HepG2 (cell line): ENCODE measurements around the gene ARL5A. TPM values are rescaled to one million over a fixed set of nuclear protein-coding genes. Genes with fewer than 3 reads are reported as not detected.

ENCODE experiments used
- ATAC-seq: fragments of 200-7000 bp; cut with Tn5 transposase; 3 replicates; pipeline ENCODE4 v1.9.1; 2020; ENCODE audit warnings: mild to moderate bottlenecking, moderate library complexity
- Bru-seq: library from RNA; stranded (reverse); fragments of 400-500 nt; gene quantifications from one replicate; lab custom pipeline; 2021; lab: Mats Ljungman, UMichigan
- BruChase-seq, 2 experiments: library from RNA; stranded (reverse); fragments of 400-500 nt; gene quantifications; one replicate each; lab custom pipeline; 2021; lab: Mats Ljungman, UMichigan
- BruUV-seq: library from RNA; stranded (reverse); fragments of 400-500 nt; replicated peaks from 2 replicates; lab custom pipeline; 2021; lab: Mats Ljungman, UMichigan
- CTCF ChIA-PET: fragments of 300-600 bp; formaldehyde crosslinking; extraction: SDS; loops from one replicate; lab custom pipeline; 2021; ENCODE audit warnings: low total read pairs, inconsistent platforms, low intra/inter-chr PET ratio; lab: Yijun Ruan, JAX
- POLR2A ChIA-PET: fragments of 350-600 bp; sonication (Branson Sonifier 250); formaldehyde crosslinking; loops from one replicate; lab custom pipeline; 2020; ENCODE audit warnings: antibody characterized with exemption, inconsistent platforms; lab: Yijun Ruan, JAX
- DNase-seq: peaks from one replicate; pipeline ENCODE4 v3.0.0-alpha.2; 2015; ENCODE audit warnings: low spot score
- FAIRE-seq: peaks from 3 replicates; lab custom pipeline; 2011; peaks lifted over from hg19 to GRCh38; lab: Jason Lieb, UNC
- H2AFZ ChIP-seq: one replicate; pipeline ENCODE4 v1.6.1; 2011; ENCODE audit warnings: low read length, inconsistent platforms
- H3K27ac ChIP-seq: fragments of 300-600 bp; 3 replicates; pipeline ENCODE4 v1.8.0; 2011; ENCODE audit warnings: mixed run types, mild to moderate bottlenecking, mixed read lengths, low read length, inconsistent platforms; ENCODE audit not compliant: insufficient read depth; ENCODE audit errors: extremely low read length
- H3K27me3 ChIP-seq, 2 experiments: fragments of 200-600 bp in 1 of 2; 2 replicates in 1 of 2; 3 replicates in 1 of 2; pipeline versions ENCODE4 v1.6.0 to v1.8.0; 2011; ENCODE audit warnings: low read length in 2 of 2, mild to moderate bottlenecking in 2 of 2, moderate library complexity in 2 of 2, inconsistent platforms in 1 of 2; ENCODE audit not compliant: insufficient read depth in 2 of 2, control insufficient read depth in 1 of 2
- H3K36me3 ChIP-seq, 2 experiments: fragments of 200-600 bp in 1 of 2; replicated peaks in 1 of 2; 2 replicates in 1 of 2; 3 replicates in 1 of 2; pipeline versions ENCODE4 v1.5.1 to v1.8.0; 2011; ENCODE audit warnings: low read length in 2 of 2, inconsistent platforms in 1 of 2; ENCODE audit not compliant: insufficient read depth in 2 of 2, control insufficient read depth in 1 of 2
- H3K4me1 ChIP-seq: 2 replicates; pipeline ENCODE4 v1.5.1; 2012; ENCODE audit warnings: low read length, inconsistent platforms; ENCODE audit not compliant: insufficient read depth
- H3K4me2 ChIP-seq: 2 replicates; pipeline ENCODE4 v1.6.0; 2011; ENCODE audit warnings: low read depth, low read length, inconsistent platforms
- H3K4me3 ChIP-seq, 3 experiments: fragments of 200-600 bp in 1 of 3; sonication (generic), shearing (Covaris generic) in 1 of 3; replicated peaks in 1 of 3; 2 replicates each; pipeline ENCODE4 v1.5.1; 2011 to 2016; ENCODE audit warnings: low read length in 3 of 3, inconsistent platforms in 2 of 3, low read depth in 2 of 3, mild to moderate bottlenecking in 2 of 3, control low read depth in 1 of 3, mixed read lengths in 1 of 3; ENCODE audit not compliant: insufficient read depth in 1 of 3
- H3K79me2 ChIP-seq: one replicate; pipeline ENCODE4 v1.6.1; 2011; ENCODE audit warnings: low read length, inconsistent platforms; ENCODE audit not compliant: insufficient read depth
- H3K9ac ChIP-seq: 2 replicates; pipeline ENCODE4 v1.6.0; 2011; ENCODE audit warnings: mild to moderate bottlenecking, low read depth, low read length, inconsistent platforms; ENCODE audit not compliant: insufficient read depth
- H3K9me3 ChIP-seq: 2 replicates; pipeline ENCODE4 v1.5.1; 2012; ENCODE audit warnings: mild to moderate bottlenecking, low read length
- H4K20me1 ChIP-seq: 2 replicates; pipeline ENCODE4 v1.6.0; 2011; ENCODE audit warnings: inconsistent platforms, mild to moderate bottlenecking, low read length, moderate library complexity; ENCODE audit not compliant: insufficient read depth
- ARID5B ChIP-seq: IDR thresholded peaks from 2 replicates; pipeline ENCODE4 v1.4.0; 2020; ENCODE audit warnings: mild to moderate bottlenecking, missing genetic modification reagents
- ETV6 ChIP-seq: sonication (generic); formaldehyde crosslinking; conservative IDR thresholded peaks from 2 replicates; pipeline ENCODE4 v1.4.0; 2020; ENCODE audit warnings: missing genetic modification reagents
- ZNF407 ChIP-seq: sonication (generic); formaldehyde crosslinking; IDR thresholded peaks from one replicate; pipeline ENCODE4 v1.5.1; 2020; ENCODE audit warnings: mild to moderate bottlenecking, missing genetic modification reagents; ENCODE audit errors: not compliant biosample characterization
- whole genome bisulfite sequencing: methylation state at CpG from one replicate; pipeline ENCODE4 v1.1.6; 2017; ENCODE audit warnings: low lambda C conversion rate; 5-methylcytosine and 5-hydroxymethylcytosine counted together
- in situ Hi-C: cut with HindIII; loops from 2 replicates; pipeline ENCODE4 v1.10.0; 2017; ENCODE audit warnings: low pct_unique_long_range_greater_than_20kb; ENCODE audit not compliant: extremely low pct_ligation_motif_present
- intact Hi-C: fragments of 100-400 bp; cut with micrococcal nuclease; formaldehyde crosslinking; loops from one replicate; pipeline ENCODE4 v1.10.0; 2022; ENCODE audit not compliant: unreplicated experiment
- long read RNA-seq, 2 experiments: library from RNA in 1 of 2; library from polyadenylated mRNA in 1 of 2; stranded (forward) in 1 of 2; unstranded in 1 of 2; transcript quantifications; one replicate each; pipeline ENCODE4 v2.0.0, GENCODE V29; 2019 to 2022
- polyA minus RNA-seq, 3 experiments: library from RNA; depleted of rRNA, polyadenylated mRNA; stranded (reverse); fragments of >200 nt; gene quantifications; 2 replicates each; pipeline ENCODE4 v1.2.3, GENCODE V29; 2011; ENCODE audit warnings: low replicate concordance in 1 of 3
- polyA plus RNA-seq, 8 experiments: library from polyadenylated mRNA; depleted of rRNA in 3 of 8; stranded (reverse) in 7 of 8; unstranded in 1 of 8; fragments of >200 nt; fragmentation: Illumina TruSeq in 4 of 8; extraction: Trizol in 4 of 8; gene quantifications; 2 replicates each; pipeline versions ENCODE4 v1.2.1 to v1.2.3, GENCODE V29; 2011 to 2016; ENCODE audit warnings: low read depth in 4 of 8, missing spikeins in 1 of 8, mixed read lengths in 1 of 8; ENCODE audit not compliant: insufficient read depth in 1 of 8
- total RNA-seq, 5 experiments: library from RNA; depleted of rRNA; stranded (reverse); fragments of >200 nt; fragmentation: Illumina TruSeq; extraction: Trizol; gene quantifications; 2 replicates each; pipeline ENCODE4 v1.2.3, GENCODE V29; 2016; ENCODE audit warnings: low read depth in 1 of 5

Gene ARL5A
- total RNA-seq (2016; rRNA removed; fragmentation: Illumina TruSeq; extraction: Trizol) (149 and 170 TPM in 2 replicates), polyA plus RNA-seq (2011; rRNA removed) (34.2 and 47.5 TPM in 2 replicates), polyA minus RNA-seq (2011; rRNA and poly(A)+ RNA removed; ENCODE audit: low replicate concordance) (8.7 and 27.5 TPM in 2 replicates), Bru-seq, nascent RNA (percentile 98 among the genes with signal in this experiment), BruChase-seq, experiment 1, labeled RNA remaining after a 6-hour chase (percentile 98 among the genes with signal in this experiment), BruChase-seq, experiment 2, labeled RNA remaining after a 2-hour chase (percentile 98 among the genes with signal in this experiment)
- total RNA-seq (2016; cell fraction: cytosol; rRNA removed; fragmentation: Illumina TruSeq; extraction: Trizol; ENCODE audit: low read depth): 75.4 and 85.0 TPM in 2 replicates
- 144 and 150 TPM in 2 replicates for total RNA-seq (2016; cell fraction: insoluble cytoplasmic fraction; rRNA removed; fragmentation: Illumina TruSeq; extraction: Trizol)
- total RNA-seq (2016; cell fraction: membrane; rRNA removed; fragmentation: Illumina TruSeq; extraction: Trizol): 220 and 225 TPM in 2 replicates
- total RNA-seq (2016; cell fraction: nucleus; rRNA removed; fragmentation: Illumina TruSeq; extraction: Trizol): 85.9 and 100 TPM in 2 replicates
- polyA plus RNA-seq (2011; cell fraction: cytosol; rRNA removed): 23.3 and 35.0 TPM in 2 replicates
- 21.9 and 29.1 TPM in 2 replicates for polyA plus RNA-seq (2011; cell fraction: nucleus; rRNA removed)
- 46.8 and 63.2 TPM in 2 replicates for polyA plus RNA-seq (2012)
- polyA plus RNA-seq (2016; cell fraction: cytosol; fragmentation: Illumina TruSeq; extraction: Trizol; ENCODE audit: low read depth): 49.2 and 53.4 TPM in 2 replicates
- 78.6 and 90.5 TPM in 2 replicates for polyA plus RNA-seq (2016; cell fraction: insoluble cytoplasmic fraction; fragmentation: Illumina TruSeq; extraction: Trizol; ENCODE audit: low read depth)
- 89.2 and 108 TPM in 2 replicates for polyA plus RNA-seq (2016; cell fraction: membrane; fragmentation: Illumina TruSeq; extraction: Trizol; ENCODE audit: low read depth)
- polyA plus RNA-seq (2016; cell fraction: nucleus; fragmentation: Illumina TruSeq; extraction: Trizol; ENCODE audit: insufficient read depth, low read depth): 53.8 and 56.7 TPM in 2 replicates
- polyA minus RNA-seq (2011; cell fraction: cytosol; rRNA and poly(A)+ RNA removed): 42.2 and 46.0 TPM in 2 replicates
- 141 and 173 TPM in 2 replicates for polyA minus RNA-seq (2011; cell fraction: nucleus; rRNA and poly(A)+ RNA removed)
- long read RNA-seq, experiment 1, full-length matches to known transcripts: 142 of 177 reads
- long read RNA-seq, experiment 1, partial matches to known transcripts: 0 of 177 reads
- long read RNA-seq, experiment 1, other reads (novel, unspliced or antisense): 35 of 177 reads
- long read RNA-seq, experiment 2, full-length matches to known transcripts: 21 of 78 reads
- long read RNA-seq, experiment 2, partial matches to known transcripts: 0 of 78 reads
- long read RNA-seq, experiment 2, other reads (novel, unspliced or antisense): 57 of 78 reads

- Histone ChIP-seq H3K36me3 (no peaks in the 10 kb centered on the region), H2AFZ (peak within 1 kb of the TSS; percentile 73), H3K79me2 (peaks cover 49% of the 10 kb centered on the region), H3K27ac (peak within 1 kb of the TSS; percentile 77), H3K9ac (peak within 1 kb of the TSS; percentile 94), H3K27me3 (no peaks in the 10 kb centered on the region; a peak in 1 of 5 replicates), H4K20me1 (peaks cover 38% of the 10 kb centered on the region), H3K9me3 (no peaks in the 10 kb centered on the region), H3K4me3 (peak within 1 kb of the TSS; percentile 94 to 98 (median 95)), H3K4me2 (peak within 1 kb of the TSS; percentile 88), H3K4me1 (peaks cover 66% of the 10 kb centered on the region)
- peak; percentile 95 for DNase-seq
- in situ Hi-C loops (loop anchor here (10.0 kb wide), 1 partner anchor 886 kb away; the partner anchor contains the start of genes ARL6IP6 and PRPF40A), intact Hi-C loops (loop anchor here (1.0 to 5.0 kb wide), 3 partner anchors 15 to 199 kb away; no protein-coding TSS in a partner anchor)
- POLR2A ChIA-PET: interaction anchor here (0.6 to 3.2 kb wide), 39 partner anchors 9 to 889 kb away, joined by 3 to 41 read pairs (median 4); partner anchors contain the start of gene PRPF40A
- BruUV-seq: no TSS peak
- peak; percentile 68 for FAIRE-seq
- CTCF ChIA-PET: interaction anchor here (2.0 kb wide), 1 partner anchor 197 kb away, joined by 7 read pairs; no protein-coding TSS in a partner anchor
- peak; percentile 95 for ATAC-seq
- under 1% methylated on average over 40 of the region's 64 CpGs for WGBS
- peak; percentile 37 for TF ChIP-seq ZNF407 (CRISPR knock-in tag)
- no peak; the same call in 1 of the 2 replicates for TF ChIP-seq ETV6 (CRISPR knock-in tag)
- TF ChIP-seq ARID5B: peak; percentile 59; the same call in 1 of the 2 replicates
Observed at GRCh38 chr2:151828143-151828889, at the start of gene ARL5A. TSS of gene ARL5A (minus strand) at chr2:151828421. CDS start at chr2:151828176, 245 bp downstream.
